HG03135 (cell line): ENCODE results near the gene PYCR2.

Experiments
- ATAC-seq: cut with Tn5 transposase; IDR thresholded peaks from one replicate; pipeline ENCODE4 v1.9.1; 2021; ENCODE audit warnings: mild to moderate bottlenecking, moderate library complexity; ENCODE audit not compliant: unreplicated experiment

Gene PYCR2

GRCh38 chr1:225880222-225880588 lies 43.8 kb downstream of the PYCR2 start:
- ATAC-seq: no peak

- ATAC-seq: no peak
Measured at GRCh38 chr1:225879521-225880221, 44.4 kb downstream of the PYCR2 start.

- no peak for ATAC-seq
Measured at GRCh38 chr1:225878282-225878681, 45.8 kb downstream of the PYCR2 start.

DNA sequence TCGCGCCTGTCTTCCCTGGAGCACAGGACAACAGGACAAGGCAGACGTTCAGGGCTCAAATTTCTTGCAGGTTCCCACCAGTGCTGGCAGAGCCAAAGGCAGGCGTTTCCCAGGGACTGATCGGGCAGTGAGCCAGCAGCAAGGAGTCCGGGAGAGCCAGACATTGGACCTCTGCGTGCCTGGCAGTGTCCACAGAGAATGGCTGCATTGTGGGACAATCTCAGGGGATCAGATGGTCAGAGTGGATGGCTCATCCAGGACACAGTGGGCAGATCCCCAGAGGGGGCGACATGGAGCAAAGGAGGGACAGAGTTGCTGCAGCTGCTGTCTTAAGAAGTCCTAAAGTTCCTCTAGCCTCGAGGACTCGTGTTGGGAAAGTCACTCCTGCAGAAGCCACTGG lies 46.5 kb downstream of the PYCR2 start:
- ATAC-seq: no peak

- ATAC-seq: no peak
Measured at GRCh38 chr1:225876900-225877510, 47.0 kb downstream of the PYCR2 start.

DNA sequence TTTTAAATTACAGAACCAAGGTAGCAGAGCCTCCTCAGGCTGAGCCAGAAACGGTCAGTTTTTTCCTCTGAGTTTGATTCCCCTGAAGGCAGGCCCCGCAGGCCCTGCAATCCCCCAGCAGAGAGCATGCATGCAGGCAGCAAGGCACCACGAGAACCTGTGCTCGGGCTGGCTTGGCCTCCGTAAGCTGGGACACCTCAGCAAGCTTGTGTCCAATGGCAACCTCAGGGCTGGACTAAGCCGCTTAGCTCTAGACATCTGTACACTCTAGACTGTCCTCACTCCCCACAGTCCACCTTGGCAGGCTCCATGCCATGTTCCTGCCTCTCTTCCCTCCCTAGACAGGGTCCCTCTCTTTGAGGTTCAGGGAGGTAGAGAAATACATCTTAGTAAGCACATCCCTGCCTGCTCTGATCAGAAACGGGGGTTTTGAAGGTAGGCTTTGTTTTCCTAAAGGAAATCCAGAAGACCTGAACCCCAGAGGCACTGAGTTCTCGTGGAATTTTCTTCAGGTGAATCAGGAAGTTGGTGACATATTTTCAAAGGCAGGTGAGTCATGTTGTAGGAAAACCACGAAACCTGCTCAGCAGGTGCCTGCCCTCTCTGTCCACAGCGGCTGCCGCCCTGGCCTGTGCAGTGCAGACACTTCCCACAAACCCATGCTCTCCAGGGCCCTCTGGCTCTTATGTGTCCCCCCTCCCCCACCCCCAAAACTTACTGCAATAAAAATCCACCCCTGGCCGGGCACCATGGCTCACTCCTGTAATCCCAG lies 48.8 kb downstream of the PYCR2 start:
- ATAC-seq: no peak

DNA sequence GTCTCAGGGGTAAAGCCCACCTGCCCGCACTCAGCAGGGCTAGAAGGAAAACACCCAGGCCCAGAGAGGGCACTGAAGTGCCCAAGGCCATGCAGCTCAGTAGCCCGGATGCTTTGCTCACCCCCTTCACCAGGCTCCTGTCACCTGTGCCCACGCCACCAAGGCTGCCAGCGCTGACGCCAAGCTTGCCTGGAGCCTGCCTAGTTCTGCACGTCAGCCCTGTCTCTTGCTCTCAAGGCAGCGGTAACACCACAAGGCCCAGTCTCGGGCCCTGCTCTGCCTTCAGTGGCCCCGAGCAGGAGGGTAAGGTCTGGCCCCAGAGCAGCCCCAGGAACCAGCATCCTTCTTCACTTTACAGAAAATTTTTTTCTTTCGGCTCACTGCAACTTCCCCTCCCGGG lies 49.6 kb downstream of the PYCR2 start:
- no peak for ATAC-seq

DNA sequence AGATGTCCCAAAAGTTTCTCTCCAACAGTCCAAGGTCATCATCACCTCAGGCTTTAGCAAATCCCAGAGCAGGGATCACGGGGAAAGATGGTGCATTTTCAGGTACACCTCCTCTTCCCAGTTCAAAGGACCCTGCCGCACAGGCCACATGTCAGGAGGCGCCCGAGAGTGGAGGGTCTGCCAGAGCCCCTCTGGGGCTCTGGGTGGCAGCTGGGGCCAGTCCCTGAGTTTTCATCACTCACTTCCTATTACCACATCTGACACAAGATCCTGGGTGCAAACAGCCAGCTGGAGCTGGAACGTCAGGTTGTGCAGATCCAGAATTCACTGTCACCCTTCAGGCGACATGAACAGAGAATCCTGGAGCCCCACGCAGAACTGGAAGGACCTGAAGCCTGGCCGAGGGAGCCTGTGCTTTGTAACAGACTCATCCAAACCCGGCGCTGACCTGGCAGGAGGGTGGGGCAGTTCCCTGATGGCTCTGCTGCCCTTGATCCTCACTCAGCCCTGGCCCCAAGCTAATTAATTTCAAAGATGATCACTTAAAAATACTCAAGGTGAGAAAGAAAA lies 50.7 kb downstream of the PYCR2 start:
- ATAC-seq: no peak

- no peak for ATAC-seq
Measured at GRCh38 chr1:225872075-225872430, 52.0 kb downstream of the PYCR2 start.

DNA sequence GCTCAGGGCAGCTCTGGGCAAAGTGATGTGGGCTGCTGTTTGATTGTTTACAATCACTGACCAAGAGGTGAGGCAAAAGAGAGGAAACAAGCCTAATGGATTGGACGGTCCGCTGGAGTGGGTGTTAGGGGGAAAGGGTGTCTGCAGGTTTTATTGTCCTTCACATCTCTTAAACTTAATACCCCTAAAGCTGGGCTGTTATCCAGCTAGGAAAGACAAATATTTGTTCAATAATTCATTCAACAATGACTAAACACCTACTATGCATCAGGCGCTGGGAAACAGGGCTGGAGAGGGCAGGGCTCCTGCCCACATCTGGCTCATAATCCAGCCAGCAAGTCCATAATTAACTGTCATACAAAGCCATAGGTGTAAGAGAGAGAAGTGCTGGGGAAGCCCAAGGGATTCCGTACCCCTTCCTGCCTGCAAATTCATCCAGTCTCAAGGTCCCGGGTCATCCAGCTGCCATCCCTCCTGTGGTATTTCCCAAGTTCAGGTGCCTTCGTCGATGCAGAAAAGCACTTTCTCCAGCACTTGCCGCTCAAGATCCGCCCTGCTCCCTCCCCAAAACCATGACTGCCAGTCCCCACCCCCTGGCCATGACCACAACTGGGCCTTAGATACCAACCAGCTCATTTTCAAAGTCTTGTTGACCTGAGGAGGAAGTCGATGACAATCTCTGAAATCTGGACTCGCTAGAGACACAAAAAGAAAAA lies 52.5 kb downstream of the PYCR2 start:
- ATAC-seq: no peak

GRCh38 chr1:225870911-225871310 lies 53.1 kb downstream of the PYCR2 start:
- ATAC-seq: no peak
